HFFc6 (cell line): ENCODE data around the gene DNAJA2. TPM values are rescaled to one million over a fixed set of nuclear protein-coding genes. Genes with fewer than 3 reads are reported as not detected.

ENCODE experiments used
- DNase-seq: peaks from one replicate; pipeline ENCODE4 v3.0.0-alpha.2; 2018
- H3K27ac Mint-ChIP-seq: 2 replicates; pipeline ENCODE4 v1.8.0; 2020; ENCODE audit warnings: mild to moderate bottlenecking, mixed read lengths
- H3K27me3 Mint-ChIP-seq: 2 replicates; pipeline ENCODE4 v1.8.0; 2021; ENCODE audit warnings: mild to moderate bottlenecking, moderate library complexity, mixed read lengths; ENCODE audit not compliant: insufficient read depth
- H3K36me3 Mint-ChIP-seq: 2 replicates; pipeline ENCODE4 v1.8.0; 2021; ENCODE audit warnings: low read depth, mixed read lengths
- H3K4me1 Mint-ChIP-seq: 2 replicates; pipeline ENCODE4 v1.8.0; 2020; ENCODE audit warnings: low read depth, mixed read lengths
- H3K4me3 Mint-ChIP-seq: 2 replicates; pipeline ENCODE4 v1.8.0; 2020; ENCODE audit warnings: mild to moderate bottlenecking, moderate library complexity, mixed read lengths
- H3K9me3 Mint-ChIP-seq: 2 replicates; pipeline ENCODE4 v1.8.0; 2020; ENCODE audit warnings: mild to moderate bottlenecking, mixed read lengths
- total RNA-seq, 6 experiments: library from RNA; stranded (reverse); fragmentation: NEBNext Ultra II Directional; extraction: Animal tissue kit (Norgen Biotek cat#: 25700); gene quantifications; 2 replicates in 1 of 6; 3 replicates in 5 of 6; pipeline ENCODE4 v1.2.3, GENCODE V29; 2021
- TF ChIP-seq, protein P1 (sequence below): fragments of 200-600 bp; sonication (generic); IDR thresholded peaks from 2 replicates; pipeline ENCODE4 v1.5.0; 2021; ENCODE audit warnings: antibody characterized with exemption, mild to moderate bottlenecking

DNAJA2 gene
- total RNA-seq, 6 experiments from 2014 or later = 64.2 to 80.3 (median 72.5) TPM

GRCh38 chr16:46918400-46918799, 55.1 kb downstream of the DNAJA2 start:
- H3K4me3 Mint-ChIP-seq = no peak overlapping the region
- H3K9me3 Mint-ChIP-seq = no peaks in the 10 kb centered on the region
- TF ChIP-seq, protein P1, sequence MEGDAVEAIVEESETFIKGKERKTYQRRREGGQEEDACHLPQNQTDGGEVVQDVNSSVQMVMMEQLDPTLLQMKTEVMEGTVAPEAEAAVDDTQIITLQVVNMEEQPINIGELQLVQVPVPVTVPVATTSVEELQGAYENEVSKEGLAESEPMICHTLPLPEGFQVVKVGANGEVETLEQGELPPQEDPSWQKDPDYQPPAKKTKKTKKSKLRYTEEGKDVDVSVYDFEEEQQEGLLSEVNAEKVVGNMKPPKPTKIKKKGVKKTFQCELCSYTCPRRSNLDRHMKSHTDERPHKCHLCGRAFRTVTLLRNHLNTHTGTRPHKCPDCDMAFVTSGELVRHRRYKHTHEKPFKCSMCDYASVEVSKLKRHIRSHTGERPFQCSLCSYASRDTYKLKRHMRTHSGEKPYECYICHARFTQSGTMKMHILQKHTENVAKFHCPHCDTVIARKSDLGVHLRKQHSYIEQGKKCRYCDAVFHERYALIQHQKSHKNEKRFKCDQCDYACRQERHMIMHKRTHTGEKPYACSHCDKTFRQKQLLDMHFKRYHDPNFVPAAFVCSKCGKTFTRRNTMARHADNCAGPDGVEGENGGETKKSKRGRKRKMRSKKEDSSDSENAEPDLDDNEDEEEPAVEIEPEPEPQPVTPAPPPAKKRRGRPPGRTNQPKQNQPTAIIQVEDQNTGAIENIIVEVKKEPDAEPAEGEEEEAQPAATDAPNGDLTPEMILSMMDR = no peak
- H3K27me3 Mint-ChIP-seq = peaks cover 1% of the 10 kb centered on the region
- peaks cover 8% of the 10 kb centered on the region for H3K36me3 Mint-ChIP-seq
- no peaks in the 10 kb centered on the region for H3K4me1 Mint-ChIP-seq
- no peak overlapping the region for H3K27ac Mint-ChIP-seq
- DNase-seq = no peak

DNA sequence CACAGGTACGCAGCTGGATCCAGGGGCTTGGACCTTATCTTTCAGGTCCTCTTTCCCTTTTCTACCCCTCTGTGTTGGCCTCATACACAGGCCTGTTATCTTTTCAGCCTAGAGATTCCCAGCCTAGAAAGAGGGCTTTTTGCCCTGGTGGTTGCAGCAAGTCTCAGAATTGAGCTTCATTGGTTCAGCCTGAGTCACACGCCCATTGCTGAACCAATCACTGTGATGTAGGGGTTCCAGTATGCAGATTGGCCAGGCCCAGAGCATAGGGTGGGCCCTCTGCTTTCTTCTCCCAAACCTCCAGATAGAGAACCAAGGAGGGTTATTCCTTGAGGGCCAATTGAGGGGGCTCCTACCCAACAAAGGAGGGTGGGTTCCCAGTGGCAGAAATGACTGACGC, 56.5 kb downstream of the DNAJA2 start:
- Mint-ChIP-seq H3K9me3 (no peaks in the 10 kb centered on the region), H3K27me3 (no peaks in the 10 kb centered on the region; the same call in none of the 2 replicates), H3K27ac (no peak overlapping the region), H3K4me1 (no peaks in the 10 kb centered on the region), H3K36me3 (peaks cover 8% of the 10 kb centered on the region), H3K4me3 (no peak overlapping the region)
- TF ChIP-seq, protein P1 = no peak
- DNase-seq = no peak

DNA sequence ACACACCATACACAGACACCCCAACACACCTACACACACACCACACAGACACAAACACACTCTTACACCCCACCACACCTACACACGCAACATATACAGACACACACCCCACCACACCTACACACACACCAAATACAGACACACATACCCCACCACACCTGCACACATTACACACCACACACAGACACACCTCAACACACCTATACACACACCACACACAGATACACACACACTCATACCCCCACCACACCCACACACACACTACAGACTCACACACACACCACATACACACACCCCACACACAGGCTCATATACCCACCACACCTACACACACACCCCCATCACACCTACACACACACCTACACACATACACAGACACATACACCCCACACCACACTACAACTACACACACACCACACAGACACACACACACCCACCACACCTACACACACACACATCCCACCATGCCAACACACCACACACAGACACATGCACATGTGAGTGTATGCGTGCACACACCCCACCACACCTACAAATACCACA, 57.9 kb downstream of the DNAJA2 start:
- Mint-ChIP-seq H3K27me3 (no peaks in the 10 kb centered on the region; the same call in none of the 2 replicates), H3K9me3 (no peaks in the 10 kb centered on the region), H3K27ac (no peak overlapping the region), H3K4me1 (no peaks in the 10 kb centered on the region), H3K36me3 (peaks cover 8% of the 10 kb centered on the region), H3K4me3 (no peak overlapping the region)
- no peak for DNase-seq
- TF ChIP-seq, protein P1 = no peak

DNA sequence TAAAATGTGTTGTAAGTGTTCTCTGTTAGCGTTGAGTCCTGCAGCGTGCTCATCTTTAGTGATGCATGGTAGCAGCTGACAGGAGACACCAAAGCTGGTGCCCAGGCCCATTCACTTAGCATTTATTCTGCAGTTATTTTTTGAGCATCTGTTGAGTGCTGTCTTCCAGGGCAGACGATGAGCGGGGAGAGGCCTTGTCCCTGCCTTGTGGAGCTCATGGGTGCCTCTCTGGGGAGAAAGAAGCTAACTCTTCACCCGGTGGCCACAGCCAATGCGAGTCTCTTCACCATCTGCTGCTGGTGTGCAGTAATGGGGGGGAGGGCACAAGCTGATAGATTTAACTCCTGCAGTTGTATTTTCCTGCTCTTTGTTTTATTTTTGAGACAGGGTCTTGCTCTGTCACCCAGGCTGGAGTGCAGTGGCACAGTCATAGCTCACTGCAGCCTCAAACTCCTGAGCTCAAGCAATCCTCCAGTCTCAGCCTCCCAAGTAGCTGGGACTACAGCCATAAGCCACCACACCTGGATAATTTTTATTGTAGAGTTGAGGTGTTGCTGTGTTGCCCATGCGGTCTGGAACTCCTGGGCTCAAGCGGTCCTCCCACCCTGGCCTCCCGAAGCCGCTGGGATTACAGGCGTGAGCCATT, 58.8 kb downstream of the DNAJA2 start:
- TF ChIP-seq, protein P1 = no peak
- no peaks in the 10 kb centered on the region for H3K9me3 Mint-ChIP-seq
- peaks cover 8% of the 10 kb centered on the region for H3K36me3 Mint-ChIP-seq
- H3K27ac Mint-ChIP-seq = no peak overlapping the region
- no peaks in the 10 kb centered on the region for H3K4me1 Mint-ChIP-seq
- DNase-seq = no peak
- no peak overlapping the region for H3K4me3 Mint-ChIP-seq
- no peaks in the 10 kb centered on the region; the same call in none of the 2 replicates for H3K27me3 Mint-ChIP-seq

DNA sequence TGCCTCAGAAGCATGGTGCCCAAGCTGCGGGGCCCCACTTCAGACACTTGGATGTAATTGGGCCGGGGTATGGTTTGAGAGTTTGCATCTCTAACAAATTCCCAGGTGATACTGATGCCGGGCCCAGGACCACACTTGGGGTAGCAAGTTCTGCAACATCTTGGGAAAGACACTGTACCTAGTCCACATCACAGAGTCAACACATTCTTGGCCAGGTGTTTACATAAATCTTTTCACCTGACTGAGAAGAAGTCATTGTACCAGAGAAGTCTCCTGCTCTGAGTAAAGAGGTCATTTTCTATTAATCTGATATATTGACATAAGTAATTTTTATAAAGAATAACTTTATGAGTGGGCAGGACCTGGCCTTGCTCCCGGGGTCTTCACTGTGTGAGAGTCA, 61.8 kb downstream of the DNAJA2 start:
- no peak for DNase-seq
- Mint-ChIP-seq H3K4me1 (no peaks in the 10 kb centered on the region), H3K27me3 (no peaks in the 10 kb centered on the region), H3K4me3 (no peak overlapping the region), H3K9me3 (no peaks in the 10 kb centered on the region), H3K27ac (no peak overlapping the region), H3K36me3 (peaks cover 8% of the 10 kb centered on the region)
- TF ChIP-seq, protein P1 = no peak
